A172 (cell line): ENCODE results near the gene GTF3C5. TPM values are rescaled to one million over a fixed set of nuclear protein-coding genes. Genes with fewer than 3 reads are reported as not detected.

ENCODE experiments used
- DNase-seq: peaks from one replicate; pipeline ENCODE4 v3.0.0-alpha.2; 2015; ENCODE audit warnings: low spot score
- total RNA-seq: library from RNA; depleted of rRNA; stranded (reverse); fragments of >200 nt; shearing (Covaris generic); gene quantifications from 2 replicates; pipeline ENCODE4 v1.2.3, GENCODE V29; 2014; rRNA removed

Gene GTF3C5
- total RNA-seq, 1 experiment from 2014 or later: 98.4 TPM

GRCh38 chr9:133107245-133107722 is 76.5 kb downstream of the GTF3C5 start:
- DNase-seq: no peak

Other genes with a start within 250 kb of the GTF3C5 start
- 0.43 and 0.90 TPM in 2 replicates for gene AK8, start 152.7 kb upstream of the GTF3C5 start, total RNA-seq
- gene SPACA9, start 152.1 kb upstream of the GTF3C5 start, total RNA-seq: 5.1 and 9.6 TPM in 2 replicates
- 25.3 and 28.2 TPM in 2 replicates for gene TSC1, start 86.4 kb upstream of the GTF3C5 start, total RNA-seq
- 0.19 and 0.47 TPM in 2 replicates for gene GFI1B, start 52.3 kb upstream of the GTF3C5 start, total RNA-seq
- 0.77 and 1.0 TPM in 2 replicates for gene CEL, start 31.0 kb downstream of the GTF3C5 start, total RNA-seq
- 26.2 and 38.2 TPM in 2 replicates for gene RALGDS, start 90.2 kb downstream of the GTF3C5 start, total RNA-seq
- 0.96 and 3.1 TPM in 2 replicates for gene GBGT1, start 132.9 kb downstream of the GTF3C5 start, total RNA-seq
- gene OBP2B, start 178.3 kb downstream of the GTF3C5 start, total RNA-seq: not detected in 2 replicates
- gene ABO, start 244.2 kb downstream of the GTF3C5 start, total RNA-seq: not detected in 2 replicates